Endothelial cell of umbilical vein (primary cell): ENCODE measurements around the gene DPH1. TPM values are rescaled to one million over a fixed set of nuclear protein-coding genes. Genes with fewer than 3 reads are reported as not detected.

Experiments
- BruUV-seq: library from RNA; stranded (reverse); fragments of 400-500 nt; replicated peaks from 2 replicates; lab custom pipeline; 2021; lab: Mats Ljungman, UMichigan
- CTCF ChIA-PET: fragments of 300-600, 350-600 bp; sonication (Branson Sonifier 250); formaldehyde crosslinking; loops from one replicate; lab custom pipeline; 2021; ENCODE audit warnings: antibody characterized with exemption, inconsistent platforms; lab: Charles Lee
- POLR2A ChIA-PET: fragments of 300-600, 350-600 bp; sonication (Branson Sonifier 250); formaldehyde crosslinking; loops from one replicate; lab custom pipeline; 2021; ENCODE audit warnings: antibody characterized with exemption, inconsistent platforms; lab: Charles Lee
- DNase-seq: peaks from one replicate; pipeline ENCODE4 v3.0.0-alpha.2; 2011; ENCODE audit warnings: low read depth, low spot score
- FAIRE-seq: peaks from 2 replicates; lab custom pipeline; 2011; peaks lifted over from hg19 to GRCh38; lab: Jason Lieb, UNC
- H2AFZ ChIP-seq: 2 replicates; pipeline ENCODE4 v1.6.0; 2012; ENCODE audit warnings: low read depth, low read length, control low read depth, inconsistent platforms
- H3K27ac ChIP-seq: 2 replicates; pipeline ENCODE4 v1.5.1; 2011; ENCODE audit warnings: low read depth, mild to moderate bottlenecking, control low read depth, low read length, moderate library complexity; ENCODE audit not compliant: insufficient read depth
- H3K27me3 ChIP-seq, 2 experiments: 2 replicates each; pipeline versions ENCODE4 v1.6.0 to v1.6.1; 2011; ENCODE audit warnings: low read length in 2 of 2, mixed read lengths in 1 of 2; ENCODE audit not compliant: control insufficient read depth in 2 of 2, insufficient read depth in 2 of 2
- H3K36me3 ChIP-seq, 2 experiments: 2 replicates in 1 of 2; 3 replicates in 1 of 2; pipeline ENCODE4 v1.5.1; 2011; ENCODE audit warnings: low read length in 2 of 2, mild to moderate bottlenecking in 1 of 2, moderate library complexity in 1 of 2; ENCODE audit not compliant: control insufficient read depth in 2 of 2, insufficient read depth in 2 of 2; ENCODE audit errors: extremely low read depth in 1 of 2
- H3K4me1 ChIP-seq: 3 replicates; pipeline ENCODE4 v1.5.1; 2011; ENCODE audit warnings: mild to moderate bottlenecking, low read length; ENCODE audit not compliant: control insufficient read depth, insufficient read depth; ENCODE audit errors: extremely low read depth
- H3K4me2 ChIP-seq: 2 replicates; pipeline ENCODE4 v1.6.1; 2011; ENCODE audit warnings: low read length, control low read depth, mixed read lengths; ENCODE audit not compliant: insufficient read depth
- H3K4me3 ChIP-seq, 3 experiments: fragments of 200-600 bp in 1 of 3; sonication (generic), shearing (Covaris generic) in 1 of 3; replicated peaks in 1 of 3; 2 replicates each; pipeline ENCODE4 v1.5.1; 2011 to 2016; ENCODE audit warnings: control low read depth in 3 of 3, low read length in 3 of 3, mild to moderate bottlenecking in 2 of 3, inconsistent platforms in 1 of 3, low read depth in 1 of 3, moderate library complexity in 1 of 3; ENCODE audit not compliant: insufficient read depth in 1 of 3
- H3K79me2 ChIP-seq: 2 replicates; pipeline ENCODE4 v1.6.0; 2012; ENCODE audit warnings: low read length, inconsistent platforms; ENCODE audit not compliant: control insufficient read depth, insufficient read depth
- H3K9ac ChIP-seq: replicated peaks from 2 replicates; pipeline ENCODE3; 2011; ENCODE audit warnings: low read length, control low read depth; ENCODE audit not compliant: insufficient read depth; ENCODE audit errors: extremely low read depth
- H3K9me1 ChIP-seq: replicated peaks from 3 replicates; pipeline ENCODE4 v1.6.0; 2011; ENCODE audit warnings: mild to moderate bottlenecking, low read length; ENCODE audit not compliant: control insufficient read depth, insufficient read depth; ENCODE audit errors: extremely low read depth
- H3K9me3 ChIP-seq: replicated peaks from 2 replicates; pipeline ENCODE4 v1.5.1; 2012; ENCODE audit warnings: low read length, inconsistent platforms; ENCODE audit not compliant: control insufficient read depth, insufficient read depth
- H4K20me1 ChIP-seq: replicated peaks from 2 replicates; pipeline ENCODE3; 2011; ENCODE audit warnings: mild to moderate bottlenecking, low read length; ENCODE audit not compliant: control insufficient read depth, insufficient read depth; ENCODE audit errors: extremely low read depth
- EZH2 ChIP-seq: IDR thresholded peaks from 2 replicates; pipeline ENCODE4 v1.6.1; 2012; ENCODE audit warnings: borderline replicate concordance, low read depth, mild to moderate bottlenecking, moderate library complexity, low read length, inconsistent platforms; ENCODE audit not compliant: severe bottlenecking
- GATA2 ChIP-seq: IDR thresholded peaks from 2 replicates; pipeline ENCODE4 v1.7.0; 2011; ENCODE audit warnings: low read depth, mild to moderate bottlenecking, moderate library complexity, mixed read lengths, low read length; ENCODE audit not compliant: insufficient read length, insufficient read depth
- POLR2A ChIP-seq: IDR thresholded peaks from 2 replicates; pipeline ENCODE4 v1.6.1; 2012; ENCODE audit warnings: low read depth, mild to moderate bottlenecking, control low read depth, low read length
- POLR2AphosphoS5 ChIP-seq: IDR thresholded peaks from 2 replicates; pipeline ENCODE4 v1.6.1; 2012; ENCODE audit warnings: low read depth, mild to moderate bottlenecking, control low read depth, low read length, moderate library complexity; ENCODE audit not compliant: insufficient read depth
- dilution Hi-C: fragments of 300-500 bp; cut with MboI; formaldehyde crosslinking; loops from one replicate; pipeline ENCODE4 v1.15.0; 2019; ENCODE audit warnings: low sequenced_read_pairs; ENCODE audit not compliant: extremely low pct_ligation_motif_present
- intact Hi-C: fragments of 100-400 bp; cut with micrococcal nuclease; formaldehyde crosslinking; loops from one replicate; pipeline ENCODE4 v1.10.0; 2022
- polyA plus RNA-seq, 4 experiments: library from polyadenylated mRNA; depleted of rRNA in 3 of 4; stranded (reverse) in 3 of 4; unstranded in 1 of 4; fragments of >200 nt; gene quantifications; 2 replicates each; pipeline versions ENCODE4 v1.2.1 to v1.2.3, GENCODE V29; 2011 to 2012; ENCODE audit warnings: missing spikeins in 1 of 4
- total RNA-seq: library from RNA; stranded (reverse); gene quantifications from 2 replicates; pipeline ENCODE4 v1.2.3, GENCODE V29; 2021

The DPH1 gene
- total and polyA plus RNA-seq, 2 donors (not counting 3 experiments of a cell fraction or from before 2014, with no cell fraction given): 37.8 to 45.6 TPM

DNA sequence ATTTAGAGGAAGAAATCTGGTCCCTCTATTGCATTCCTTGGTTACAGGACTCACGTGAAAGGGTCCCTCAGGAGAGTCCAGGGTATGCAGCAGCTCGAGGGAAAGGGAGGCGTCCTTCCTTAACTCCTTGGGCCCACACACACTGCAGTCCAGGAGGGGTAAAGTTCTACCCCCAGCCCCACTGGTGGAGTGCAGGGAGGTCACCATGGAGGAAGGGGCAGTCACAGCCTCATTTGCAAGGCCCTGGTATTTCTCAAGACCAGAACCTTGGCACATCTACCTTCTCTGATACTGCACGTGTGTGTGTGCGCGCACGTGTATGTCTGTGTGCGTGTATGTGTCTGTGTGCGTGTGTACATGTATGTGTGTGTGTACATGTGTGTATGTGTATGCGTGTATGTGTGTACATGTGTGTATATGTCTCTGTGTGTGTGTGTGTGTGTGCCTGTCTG is 36.0 kb downstream of the DPH1 start:
- POLR2A ChIA-PET: no interaction called here
- no peak overlapping the region for H2AFZ ChIP-seq
- no peak overlapping the region for H3K4me3 ChIP-seq
- no peaks in the 10 kb centered on the region for H4K20me1 ChIP-seq
- FAIRE-seq (no peak), DNase-seq (no peak)
- no peak overlapping the region for H3K4me2 ChIP-seq
- dilution Hi-C loops: no loop called here
- no peaks in the 10 kb centered on the region for H3K9me1 ChIP-seq
- no TSS peak for BruUV-seq
- intact Hi-C loops: loop anchor here (1.0 kb wide), 3 partner anchors 25 to 178 kb away; no protein-coding TSS in a partner anchor
- H3K4me1 ChIP-seq: peaks cover 61% of the 10 kb centered on the region
- peaks cover 8% of the 10 kb centered on the region for H3K79me2 ChIP-seq
- H3K27ac ChIP-seq: peak overlapping the region; percentile 78
- H3K9me3 ChIP-seq: no peaks in the 10 kb centered on the region
- TF ChIP-seq POLR2AphosphoS5: no peak
- TF ChIP-seq POLR2A: no peak
- no peaks in the 10 kb centered on the region for H3K27me3 ChIP-seq
- H3K36me3 ChIP-seq: peaks cover 0 to 11% of the 10 kb centered on the region in 2 experiments
- CTCF ChIA-PET: interaction anchor here (0.9 to 17.2 kb wide), 11 partner anchors 11 to 217 kb away, joined by 3 to 455 read pairs (median 4); partner anchors contain the start of gene HIC1
- no peak overlapping the region for H3K9ac ChIP-seq

DNA sequence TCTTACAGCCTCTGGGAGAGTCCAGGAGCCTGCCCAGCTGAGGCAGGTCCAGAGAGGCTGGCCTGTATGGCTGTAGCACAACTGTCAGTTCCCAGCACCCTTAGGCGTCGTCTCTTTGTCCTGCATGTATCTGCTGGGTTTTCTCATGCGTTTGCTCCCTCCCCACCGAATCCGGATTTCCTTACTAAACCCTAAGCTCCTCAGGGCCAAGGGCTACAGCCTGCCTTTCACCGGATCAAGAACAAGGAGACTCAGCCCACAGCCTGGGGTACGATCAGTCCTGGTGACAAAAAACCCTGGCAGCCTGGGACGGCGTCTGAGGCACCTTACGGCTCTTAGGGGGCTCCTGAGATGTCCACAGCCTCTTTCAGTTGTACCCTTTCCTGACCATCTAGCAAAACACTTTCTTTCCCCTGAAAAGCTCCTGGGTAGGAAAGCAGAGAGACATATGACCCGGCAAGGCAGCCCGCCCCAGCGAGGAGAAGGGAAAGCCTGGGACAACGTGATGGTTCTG is 37.2 kb downstream of the DPH1 start:
- Histone ChIP-seq H3K4me1 (peaks cover 71% of the 10 kb centered on the region), H3K4me2 (no peak overlapping the region), H3K4me3 (no peak overlapping the region), H3K79me2 (peaks cover 8% of the 10 kb centered on the region), H3K27me3 (no peaks in the 10 kb centered on the region), H3K9ac (peak overlapping the region; percentile 40), H3K9me3 (no peaks in the 10 kb centered on the region), H3K27ac (peak overlapping the region; percentile 78), H3K36me3 (peaks cover 0 to 6% of the 10 kb centered on the region in 2 experiments), H2AFZ (no peak overlapping the region), H3K9me1 (no peaks in the 10 kb centered on the region), H4K20me1 (no peaks in the 10 kb centered on the region)
- no peak for FAIRE-seq
- TF ChIP-seq POLR2AphosphoS5 (peak; percentile 47), EZH2 (no peak), GATA2 (no peak)
- intact Hi-C loops (loop anchor here (1.0 kb wide), 1 partner anchor 125 kb away; no protein-coding TSS in a partner anchor), dilution Hi-C loops (no loop called here)
- ChIA-PET POLR2A (interaction anchor here (1.7 kb wide), 1 partner anchor 178 kb away, joined by 4 read pairs; no protein-coding TSS in a partner anchor), CTCF (interaction anchor here (0.8 to 17.2 kb wide), 7 partner anchors 9 to 178 kb away, joined by 3 to 455 read pairs (median 18); partner anchors contain the start of gene HIC1)
- BruUV-seq: TSS peak; percentile 26
- DNase-seq: no peak
